Amygdala (tissue), 56 donors: ENCODE results near the gene GLCE.
"Not testable (repeated sequence)": the region's sequence is repeated elsewhere in the genome, so short reads cannot be mapped to it uniquely, and the experiment has no call there.

Experiments
- DNase-seq, 56 donors: peaks; one replicate each; lab custom pipeline; 2025; lab: John Stamatoyannopoulos, UW

The GLCE gene

DNA sequence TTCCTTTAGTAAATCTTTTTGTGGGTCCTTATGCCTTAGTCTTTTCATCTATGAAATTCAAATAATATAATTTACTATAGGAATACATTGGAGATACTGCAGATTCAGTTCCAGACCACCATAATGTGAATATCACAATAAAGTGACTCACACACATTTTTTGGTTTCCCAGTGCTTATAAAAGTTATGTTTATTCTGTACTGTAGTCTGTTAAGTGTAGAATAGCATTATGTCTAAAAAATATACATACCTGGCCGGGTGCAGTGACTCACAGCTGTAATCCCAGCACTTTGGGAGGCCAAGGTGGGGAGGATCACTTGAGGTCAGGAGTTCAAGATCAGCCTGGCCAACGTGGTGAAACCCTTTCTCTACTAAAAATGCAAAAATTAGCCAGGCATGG is 84.4 kb downstream of the GLCE start:
- DNase-seq: no peak

GRCh38 chr15:69253156-69253555 is 92.7 kb downstream of the GLCE start:
- peak in 28 of 56 donors; percentile 2 to 68 (median 15) for DNase-seq

DNA sequence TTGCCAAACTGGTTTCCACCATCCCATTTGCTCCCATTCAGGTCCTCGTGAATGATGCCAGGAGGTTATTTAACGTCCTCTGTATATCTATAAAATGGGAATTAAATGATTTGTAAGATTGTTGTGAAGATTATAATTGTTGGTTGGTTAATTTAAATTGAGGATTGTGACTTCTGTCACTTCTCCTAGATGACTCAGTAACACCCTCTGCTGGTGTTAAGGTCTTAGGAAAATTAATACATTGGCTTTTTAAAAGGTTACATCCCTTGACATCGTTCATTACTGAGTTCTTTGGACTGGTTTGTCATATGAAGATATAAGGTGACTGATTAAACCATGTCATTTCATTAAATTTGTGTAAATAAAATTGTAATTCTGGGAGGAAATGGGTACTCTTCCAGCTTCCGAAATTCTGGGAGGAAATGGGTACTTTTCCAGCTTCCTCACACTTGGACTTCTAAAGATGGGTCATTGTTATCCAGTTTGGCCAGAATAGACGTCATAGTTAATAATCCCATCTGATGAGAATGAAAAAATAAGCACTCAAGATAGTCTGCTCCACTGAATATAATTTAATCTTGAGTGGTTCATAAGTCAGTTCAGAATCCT is 105.0 kb downstream of the GLCE start:
- DNase-seq: no peak

DNA sequence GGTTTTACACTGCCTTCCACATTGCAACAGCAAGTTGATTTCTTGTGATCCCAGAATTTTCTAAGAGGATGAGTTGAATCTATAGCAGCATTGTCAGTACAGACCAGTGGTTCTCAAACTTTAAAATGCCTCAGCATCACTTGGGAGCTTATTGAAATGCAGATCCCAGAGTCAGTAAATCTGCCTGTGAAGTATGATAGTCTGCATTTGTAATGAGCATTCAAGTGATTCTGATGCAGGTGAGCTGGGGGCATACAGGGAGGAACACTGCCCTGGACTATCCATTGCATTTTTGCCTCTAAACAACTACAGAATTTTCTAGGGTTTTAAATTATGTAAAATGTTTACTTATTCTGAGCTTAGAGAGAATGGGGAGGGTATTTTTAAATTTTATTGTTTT is 110.8 kb downstream of the GLCE start:
- no peak for DNase-seq

GRCh38 chr15:69272139-69272538 is 111.7 kb downstream of the GLCE start:
- DNase-seq: no peak

GRCh38 chr15:69272891-69273290 is 112.5 kb downstream of the GLCE start:
- DNase-seq: no peak

DNA sequence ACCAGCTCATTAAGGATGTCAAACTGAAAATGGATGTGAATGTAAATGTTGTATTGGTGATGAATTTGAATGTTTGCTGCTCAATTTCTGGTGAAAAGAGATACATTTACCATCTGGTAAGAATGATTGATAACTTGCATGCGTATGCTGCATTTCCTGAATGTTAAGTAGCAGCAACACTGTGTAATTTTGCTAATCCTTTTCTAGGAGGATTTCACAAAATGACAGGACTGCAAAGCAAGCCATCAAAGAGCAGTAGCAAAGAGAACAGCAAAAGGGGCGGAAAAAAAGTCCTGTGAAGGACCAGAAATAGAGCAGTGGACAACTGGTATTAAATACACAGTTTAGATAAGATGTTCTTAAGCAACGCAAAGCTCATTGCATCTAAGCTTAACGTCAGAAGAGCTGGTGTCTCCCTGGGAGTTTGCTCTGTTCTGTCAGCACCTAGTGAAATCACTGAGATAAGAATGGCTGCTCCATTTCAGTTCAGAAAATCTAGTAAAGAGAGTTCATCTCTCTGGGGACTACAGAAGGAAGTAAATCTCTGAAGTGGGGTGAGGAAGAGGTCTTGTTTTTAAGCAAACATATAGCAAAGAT is 114.7 kb downstream of the GLCE start:
- no peak for DNase-seq

DNA sequence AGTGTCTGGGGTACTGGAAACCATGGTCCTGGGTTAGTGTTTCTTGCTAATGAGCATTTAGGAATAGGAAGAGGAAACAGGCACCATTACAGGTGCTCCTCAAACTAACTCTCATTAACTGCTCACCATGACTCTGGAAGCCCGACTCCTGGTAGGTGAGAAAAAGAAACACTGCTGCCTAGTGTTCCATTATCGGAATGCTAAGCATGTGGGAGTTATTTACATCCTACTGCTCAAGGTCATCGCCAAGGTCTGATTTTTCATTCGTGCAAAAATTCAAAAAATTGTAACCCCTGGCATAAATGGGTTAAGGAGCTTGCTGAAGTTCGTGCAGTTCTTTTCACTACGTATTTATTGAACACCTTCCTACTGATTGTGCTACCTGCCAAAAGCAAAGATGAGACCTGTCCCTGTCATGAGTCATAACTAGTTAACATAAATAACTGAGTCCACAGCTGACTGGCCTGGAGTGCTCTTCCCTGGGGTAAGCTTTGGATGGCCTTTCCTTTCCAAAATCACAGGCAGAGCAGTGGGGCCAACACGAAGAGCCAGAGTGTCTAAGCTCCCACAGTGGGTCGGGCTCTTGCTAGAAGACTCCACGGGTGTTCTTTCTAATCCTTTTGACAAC is 115.6 kb downstream of the GLCE start:
- no peak for DNase-seq

GRCh38 chr15:69277316-69277715 is 116.9 kb downstream of the GLCE start:
- no peak for DNase-seq

DNA sequence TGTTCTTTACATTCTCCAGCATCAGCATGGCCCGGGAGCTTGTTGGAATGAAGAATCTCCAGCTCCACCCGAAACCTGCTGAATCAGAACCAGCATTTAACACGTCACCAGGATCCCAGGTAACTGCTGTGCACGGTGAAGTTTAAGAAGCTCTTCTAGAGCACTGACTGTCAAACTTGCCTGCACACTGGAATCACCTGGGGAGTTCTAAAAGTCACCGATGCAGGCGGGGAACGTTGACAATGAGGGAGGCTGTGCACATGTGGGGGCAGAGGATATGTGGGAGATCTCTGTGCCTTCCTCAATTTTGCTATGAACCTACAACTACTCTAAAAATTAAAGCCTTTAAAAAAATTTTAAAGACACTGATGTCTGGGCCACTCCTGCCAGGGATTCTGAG is 119.2 kb downstream of the GLCE start:
- DNase-seq: no peak

DNA sequence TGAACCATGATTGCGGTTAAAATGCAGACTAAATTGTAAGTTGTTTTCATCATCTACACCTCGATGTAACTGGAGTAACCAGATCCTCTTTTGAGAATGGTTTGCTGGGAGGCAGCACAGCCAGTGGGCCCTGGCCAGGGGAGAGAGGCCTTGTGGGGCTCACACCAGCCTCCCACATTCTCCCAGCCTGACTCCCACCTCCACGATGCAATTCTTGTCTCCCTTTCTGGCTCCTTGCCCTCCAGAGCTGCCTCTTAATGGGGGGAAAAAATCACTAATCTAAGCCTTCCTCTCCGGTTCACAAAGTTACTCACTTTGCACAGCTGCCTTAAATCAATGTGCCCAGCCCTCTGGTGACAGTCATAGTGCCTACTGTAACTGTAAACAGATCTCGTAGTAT is 120.3 kb downstream of the GLCE start:
- DNase-seq: no peak

DNA sequence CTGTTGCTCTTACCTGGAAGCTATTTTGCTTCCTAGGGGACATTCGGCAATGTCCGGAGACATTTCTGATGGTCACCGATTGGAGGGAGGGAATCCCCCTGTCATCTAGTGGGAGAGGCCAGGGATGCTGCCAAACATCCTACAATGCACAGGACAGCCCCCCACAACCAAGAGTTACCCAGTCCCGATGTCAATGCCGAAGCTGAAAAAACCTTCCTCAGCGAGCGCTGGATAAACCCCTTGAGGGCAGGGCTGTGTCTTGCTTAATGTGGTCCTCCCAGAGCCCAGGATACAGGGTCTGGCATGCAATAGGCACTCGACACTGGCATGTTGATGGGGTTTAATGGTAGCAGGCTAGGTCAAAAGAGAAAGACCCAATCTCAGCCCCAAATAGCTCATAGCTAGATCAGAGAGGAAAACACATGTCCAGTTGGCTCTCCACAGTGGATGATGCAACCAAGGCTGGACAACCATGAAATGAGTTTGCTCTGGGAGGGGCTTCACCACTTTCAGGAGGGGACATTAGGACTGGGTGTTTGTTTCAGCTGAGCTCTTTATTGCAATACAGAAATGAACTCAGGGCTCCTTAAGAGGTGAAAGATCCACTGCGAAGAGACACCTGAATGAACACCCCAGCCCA is 121.8 kb downstream of the GLCE start:
- DNase-seq: no peak

DNA sequence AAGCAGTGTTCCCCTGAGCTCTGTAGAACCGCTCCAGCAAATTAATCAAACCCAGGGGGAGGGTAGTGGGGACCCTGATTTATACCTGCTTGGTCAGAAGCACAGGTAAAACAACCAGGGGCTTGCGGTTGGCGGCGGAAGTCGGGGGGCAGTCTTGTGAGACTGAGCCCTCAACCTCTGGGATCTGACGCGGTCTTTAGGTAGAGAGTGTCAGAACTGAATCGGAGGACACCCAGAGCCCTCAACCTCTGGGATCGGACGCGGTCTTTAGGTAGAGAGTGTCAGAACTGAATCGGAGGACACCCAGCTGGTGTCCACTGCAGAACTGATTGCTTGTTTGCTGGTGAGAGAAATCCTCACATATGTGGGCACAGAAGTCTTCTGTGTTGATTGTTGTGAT is 125.4 kb downstream of the GLCE start:
- no peak for DNase-seq

DNA sequence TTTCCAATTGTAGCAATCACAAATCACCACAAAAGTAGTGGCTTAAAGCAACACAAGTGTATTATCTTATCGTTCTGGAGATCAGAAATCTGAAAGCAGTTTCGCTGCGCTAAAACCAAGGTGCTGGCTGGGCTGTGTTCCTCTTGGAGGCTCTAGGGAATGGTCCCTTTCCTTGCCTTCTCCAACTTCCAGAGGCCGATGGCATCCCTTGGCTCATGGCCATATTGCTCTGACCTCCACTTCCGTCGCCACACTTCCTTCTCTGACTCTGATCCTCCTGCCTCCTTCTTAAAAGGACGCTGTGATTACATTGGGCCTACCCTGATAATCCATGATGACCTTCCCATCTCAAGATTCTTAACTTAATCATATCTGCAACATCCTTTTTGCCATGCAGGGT is 127.6 kb downstream of the GLCE start:
- no peak for DNase-seq

- DNase-seq: no peak
Observed at GRCh38 chr15:69288531-69289341, 128.3 kb downstream of the GLCE start.

GRCh38 chr15:69289342-69290146 is 129.1 kb downstream of the GLCE start:
- DNase-seq: no peak

- DNase-seq: no peak
Observed at GRCh38 chr15:69290346-69291164, 130.1 kb downstream of the GLCE start.

DNA sequence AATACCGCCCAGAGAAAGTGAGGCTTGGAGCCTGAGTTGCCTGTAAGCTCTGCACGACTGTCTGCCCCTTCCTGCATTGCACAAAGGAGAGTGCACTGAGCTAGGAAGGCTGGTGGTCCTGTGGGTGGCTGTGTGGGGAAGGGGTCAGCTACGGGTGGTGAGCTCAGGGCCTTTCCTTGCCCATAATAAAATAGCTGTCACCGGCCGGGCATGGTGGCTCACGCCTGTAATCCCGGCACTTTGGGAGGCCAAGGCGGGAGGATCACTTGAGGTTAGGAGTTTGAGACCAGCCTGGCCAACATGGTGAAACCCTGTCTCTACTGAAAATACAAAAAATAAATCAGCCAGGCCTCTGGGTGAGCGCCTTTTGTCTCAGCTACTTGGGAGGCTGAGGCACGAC is 131.2 kb downstream of the GLCE start:
- DNase-seq: not testable (repeated sequence)

- no peak for DNase-seq
Observed at GRCh38 chr15:69292826-69293420, 132.5 kb downstream of the GLCE start.
